Stimulated activated memory B cell treated with anti-CD40 and anti-IgM and Interleukin-4, amounts not matched to agents 10 μg/mL and 1 μg/mL and 100 μg/mL, for 72 hours (primary cell): ENCODE results near the gene HS6ST2.
"Not testable (repeated sequence)": the region's sequence is repeated elsewhere in the genome, so short reads cannot be mapped to it uniquely, and the experiment has no call there.

Source experiments
- ATAC-seq: fragments of 150-1000 bp; cut with Tn5 transposase; 2 replicates; pipeline ENCODE4 v1.10.0; 2021
- H3K27ac Mint-ChIP-seq: one replicate; pipeline ENCODE4 v1.8.0; 2022; ENCODE audit warnings: mild to moderate bottlenecking, mixed read lengths
- H3K27me3 Mint-ChIP-seq: one replicate; pipeline ENCODE4 v1.8.0; 2022; ENCODE audit warnings: mixed read lengths
- H3K36me3 Mint-ChIP-seq: one replicate; pipeline ENCODE4 v1.8.0; 2022; ENCODE audit warnings: mixed read lengths
- H3K4me1 Mint-ChIP-seq: one replicate; pipeline ENCODE4 v1.8.0; 2022; ENCODE audit warnings: mixed read lengths
- H3K4me3 Mint-ChIP-seq: one replicate; pipeline ENCODE4 v1.8.0; 2022; ENCODE audit warnings: mild to moderate bottlenecking, moderate library complexity, mixed read lengths
- H3K9me3 Mint-ChIP-seq: one replicate; pipeline ENCODE4 v1.8.0; 2022; ENCODE audit warnings: mixed read lengths

The HS6ST2 gene

DNA sequence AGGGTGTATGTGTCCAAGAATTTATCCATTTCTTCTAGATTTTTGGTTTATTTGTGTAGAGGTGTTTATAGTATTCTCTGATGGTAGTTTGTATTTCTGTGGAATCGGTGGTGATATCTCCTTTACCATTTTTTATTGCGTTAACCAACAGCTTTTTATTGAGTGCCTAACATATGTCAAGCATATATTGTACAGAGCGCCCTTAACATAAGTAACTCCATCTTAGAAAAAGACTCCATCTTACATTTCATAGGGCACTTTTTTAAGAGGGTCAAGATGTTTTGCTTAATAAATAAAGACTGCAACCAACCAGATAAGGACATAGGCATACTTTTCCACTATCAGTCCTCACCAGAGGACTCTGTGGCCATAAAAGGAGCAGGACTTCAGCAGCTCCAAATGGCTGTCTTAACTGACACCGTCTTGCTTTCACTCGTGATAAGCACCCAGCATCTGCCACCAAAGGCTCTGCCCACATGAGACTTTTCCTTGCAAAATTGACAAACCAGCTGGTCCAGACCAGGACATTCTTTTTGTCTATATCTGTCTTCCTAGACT lies 75.0 kb downstream of the HS6ST2 start:
- Mint-ChIP-seq H3K4me1 (no peaks in the 10 kb centered on the region), H3K9me3 (peaks cover 3% of the 10 kb centered on the region), H3K4me3 (no peak overlapping the region), H3K27me3 (no peaks in the 10 kb centered on the region), H3K36me3 (no peaks in the 10 kb centered on the region), H3K27ac (no peak overlapping the region)
- no peak for ATAC-seq

DNA sequence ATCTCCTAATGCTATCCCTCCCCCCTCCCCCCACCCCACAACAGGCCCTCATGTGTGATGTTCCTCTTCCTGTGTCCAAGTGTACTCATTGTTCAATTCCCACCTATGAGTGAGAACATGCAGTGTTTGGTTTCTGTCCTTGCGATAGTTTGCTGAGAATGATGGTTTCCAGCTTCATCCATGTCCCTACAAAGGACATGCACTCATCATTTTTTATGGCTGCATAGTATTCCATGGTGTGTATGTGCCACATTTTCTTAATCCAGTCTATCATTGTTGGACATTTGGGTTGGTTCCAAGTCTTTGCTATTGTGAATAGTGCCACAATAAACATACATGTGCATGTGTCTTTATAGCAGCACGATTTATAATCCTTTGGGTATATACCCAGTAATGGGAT lies 77.7 kb downstream of the HS6ST2 start:
- not testable (repeated sequence) for H3K27ac Mint-ChIP-seq, ATAC-seq, H3K9me3 Mint-ChIP-seq, H3K4me3 Mint-ChIP-seq, H3K27me3 Mint-ChIP-seq, H3K4me1 Mint-ChIP-seq, H3K36me3 Mint-ChIP-seq

DNA sequence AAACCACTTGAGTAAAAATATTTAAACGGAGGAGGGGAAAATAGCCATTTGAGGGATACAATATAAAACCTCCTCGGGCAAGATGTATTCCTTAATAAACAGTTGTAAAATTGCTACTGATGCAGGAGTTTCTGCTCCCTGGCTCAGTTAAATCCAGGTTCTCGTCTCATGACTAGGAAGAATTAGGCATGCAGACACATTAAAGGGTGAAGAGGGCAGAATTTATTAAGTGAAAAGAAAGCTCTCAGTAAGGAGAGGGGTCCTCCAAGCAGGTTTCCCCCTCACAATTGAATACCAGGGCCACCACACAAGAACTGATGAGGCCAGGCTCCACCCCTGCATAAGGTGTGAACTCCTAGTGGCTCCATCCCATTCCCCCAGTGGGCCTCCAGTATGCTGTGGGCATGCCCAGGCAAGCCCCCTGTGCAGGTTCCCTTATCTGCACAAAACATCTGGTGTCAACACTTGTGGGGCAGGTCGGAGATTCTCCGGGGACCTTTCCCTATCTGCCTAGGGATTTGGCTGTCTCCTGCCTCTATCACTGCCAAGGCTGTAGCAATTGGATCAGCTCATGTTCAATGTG lies 80.4 kb downstream of the HS6ST2 start:
- Mint-ChIP-seq H3K9me3 (no peaks in the 10 kb centered on the region), H3K27ac (no peak overlapping the region), H3K4me1 (no peaks in the 10 kb centered on the region), H3K4me3 (no peak overlapping the region), H3K27me3 (no peaks in the 10 kb centered on the region), H3K36me3 (no peaks in the 10 kb centered on the region)
- ATAC-seq = no peak

DNA sequence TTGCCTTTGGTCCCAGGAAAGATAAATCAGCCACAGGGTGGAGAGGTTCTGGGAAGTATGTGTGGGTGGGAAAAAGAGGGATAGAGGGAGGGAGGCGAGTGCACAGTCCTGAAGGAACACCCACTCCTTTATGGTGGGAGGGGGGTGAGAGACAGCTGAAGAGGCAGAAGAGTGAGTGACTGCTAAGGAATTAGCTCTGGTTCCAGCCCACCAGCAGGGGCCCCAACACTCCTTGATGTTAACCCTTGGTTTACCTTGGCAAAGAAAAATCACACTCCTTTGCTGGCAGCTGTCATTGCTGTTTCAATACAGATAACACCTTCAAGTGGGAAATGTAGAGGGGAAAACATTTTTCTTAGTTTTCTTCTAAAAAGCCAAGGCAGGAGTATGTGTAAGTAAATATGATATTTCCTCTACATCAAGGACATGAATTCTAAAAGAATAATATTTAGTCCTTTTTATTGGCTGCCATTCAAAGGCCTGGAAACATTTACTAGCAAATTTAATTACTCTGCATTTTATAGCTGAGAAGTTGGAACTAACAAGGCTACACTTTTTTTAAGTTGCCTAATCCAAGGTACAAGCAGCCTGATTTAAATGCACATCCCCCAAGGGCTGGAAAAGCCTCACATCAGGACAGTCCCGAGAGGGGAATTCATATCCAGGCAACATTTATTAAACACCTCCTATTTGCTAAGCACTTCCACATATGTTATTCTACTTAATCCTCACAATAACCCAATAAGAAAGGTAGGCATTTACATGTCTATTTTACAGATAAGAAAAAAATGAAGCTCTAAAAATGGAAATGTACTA lies 81.7 kb downstream of the HS6ST2 start:
- no peak for ATAC-seq
- Mint-ChIP-seq H3K27me3 (no peaks in the 10 kb centered on the region), H3K4me3 (no peak overlapping the region), H3K4me1 (no peaks in the 10 kb centered on the region), H3K9me3 (no peaks in the 10 kb centered on the region), H3K27ac (no peak overlapping the region), H3K36me3 (no peaks in the 10 kb centered on the region)

DNA sequence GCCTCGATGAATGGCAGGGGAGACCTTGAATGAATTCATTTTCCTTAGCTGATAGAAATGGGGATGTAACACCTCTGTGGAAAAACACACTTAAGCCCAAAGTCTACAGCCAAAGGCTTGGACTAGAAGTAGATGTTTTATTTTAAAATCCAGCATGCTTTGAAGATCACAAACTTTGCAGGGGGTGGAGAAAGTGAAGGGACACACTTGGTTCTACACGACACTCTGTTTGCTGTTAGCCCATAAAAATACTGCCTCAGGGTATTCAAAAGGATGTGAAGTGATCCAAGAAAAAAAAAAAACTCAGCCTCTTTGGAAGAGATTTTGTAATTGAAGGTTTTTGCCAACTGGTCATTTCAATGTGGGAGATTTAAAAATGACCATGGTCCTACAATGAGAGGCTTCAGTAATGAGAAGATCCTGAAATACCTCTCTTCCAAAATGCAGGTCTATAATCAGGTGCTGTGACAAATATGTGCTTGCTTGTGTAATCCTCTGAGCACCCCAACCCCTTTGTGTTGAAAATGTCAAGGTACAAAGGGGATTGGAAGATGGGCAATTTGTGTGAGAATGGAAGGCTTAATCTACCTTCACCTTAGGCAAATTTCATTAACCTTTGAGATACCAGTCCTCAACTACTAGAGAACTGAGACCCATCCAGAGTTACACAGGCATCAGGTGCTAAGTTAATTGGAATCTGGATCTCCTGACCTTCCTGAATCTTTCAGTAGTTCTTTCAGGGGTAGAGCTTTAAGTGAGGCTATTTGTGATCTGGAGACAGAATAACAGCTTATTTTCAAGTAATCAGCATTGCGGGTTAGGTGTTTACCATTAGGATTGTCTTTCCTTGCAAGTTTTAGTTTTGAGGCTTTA lies 82.5 kb downstream of the HS6ST2 start:
- ATAC-seq = no peak
- no peak overlapping the region for H3K4me3 Mint-ChIP-seq
- H3K9me3 Mint-ChIP-seq = no peaks in the 10 kb centered on the region
- H3K4me1 Mint-ChIP-seq = no peaks in the 10 kb centered on the region
- H3K36me3 Mint-ChIP-seq = no peaks in the 10 kb centered on the region
- no peaks in the 10 kb centered on the region for H3K27me3 Mint-ChIP-seq
- H3K27ac Mint-ChIP-seq = no peak overlapping the region

DNA sequence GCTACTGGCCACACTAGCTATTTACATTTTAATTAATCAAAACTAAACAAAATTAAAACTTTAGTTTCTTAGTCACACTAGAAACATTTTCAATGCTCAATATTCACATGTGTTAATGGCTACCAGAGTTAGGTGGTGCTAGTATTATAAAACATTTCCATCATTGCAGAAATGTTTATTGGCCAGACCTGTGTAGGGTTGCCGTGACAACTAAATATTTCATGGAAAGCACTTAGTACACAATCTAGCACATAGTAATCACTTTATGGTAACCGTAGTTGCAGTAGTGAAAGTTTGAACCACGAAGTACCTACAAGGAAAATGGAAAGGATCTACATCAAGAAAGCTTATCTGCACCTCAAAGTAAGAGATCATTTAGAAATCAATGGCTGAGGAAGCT lies 95.9 kb downstream of the HS6ST2 start:
- no peak for ATAC-seq
- H3K36me3 Mint-ChIP-seq = no peaks in the 10 kb centered on the region
- H3K4me1 Mint-ChIP-seq = no peaks in the 10 kb centered on the region
- peaks cover 5% of the 10 kb centered on the region for H3K9me3 Mint-ChIP-seq
- no peak overlapping the region for H3K4me3 Mint-ChIP-seq
- no peaks in the 10 kb centered on the region for H3K27me3 Mint-ChIP-seq
- no peak overlapping the region for H3K27ac Mint-ChIP-seq

DNA sequence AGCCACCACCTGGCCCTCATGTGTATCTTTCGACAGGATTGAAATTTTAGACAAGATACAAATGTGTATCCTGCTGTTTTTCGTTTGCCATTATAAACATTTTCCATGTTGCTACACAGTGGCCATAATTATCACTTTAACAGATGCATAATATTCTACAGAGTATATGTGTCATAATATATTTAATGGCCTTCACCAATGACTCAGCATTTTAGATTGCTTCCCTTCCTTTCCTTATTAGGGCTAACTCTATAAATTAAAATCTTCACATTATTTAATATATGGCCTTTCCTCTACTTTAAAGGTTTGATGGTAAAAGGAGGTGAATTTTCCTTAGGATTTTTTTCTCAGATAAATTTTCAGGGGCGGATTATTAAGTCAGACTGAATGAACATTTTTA lies 97.4 kb downstream of the HS6ST2 start:
- H3K4me3 Mint-ChIP-seq = no peak overlapping the region
- H3K4me1 Mint-ChIP-seq = no peaks in the 10 kb centered on the region
- peaks cover 6% of the 10 kb centered on the region for H3K9me3 Mint-ChIP-seq
- H3K27ac Mint-ChIP-seq = no peak overlapping the region
- H3K36me3 Mint-ChIP-seq = no peaks in the 10 kb centered on the region
- no peak for ATAC-seq
- no peaks in the 10 kb centered on the region for H3K27me3 Mint-ChIP-seq

DNA sequence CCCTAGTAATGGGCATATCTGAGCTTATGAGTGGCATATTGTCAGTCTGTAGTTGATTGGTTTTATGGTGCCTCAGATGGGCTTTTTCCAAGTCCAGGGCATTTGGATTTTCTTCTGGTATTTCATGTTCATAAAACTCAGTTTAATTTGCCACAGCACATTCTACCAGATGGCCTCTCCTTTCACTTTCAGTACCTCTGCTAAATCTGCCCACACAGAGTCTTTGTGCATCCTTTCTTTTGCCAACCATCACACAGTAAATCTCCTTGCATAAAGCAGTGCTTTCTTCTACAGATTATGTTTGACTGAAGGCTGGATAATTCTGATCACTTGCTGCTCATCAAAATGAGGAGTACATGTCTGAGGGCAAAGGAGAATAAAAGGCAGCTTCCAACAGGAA lies 98.2 kb downstream of the HS6ST2 start:
- no peaks in the 10 kb centered on the region for H3K36me3 Mint-ChIP-seq
- H3K27ac Mint-ChIP-seq = no peak overlapping the region
- H3K9me3 Mint-ChIP-seq = peaks cover 6% of the 10 kb centered on the region
- no peaks in the 10 kb centered on the region for H3K27me3 Mint-ChIP-seq
- no peaks in the 10 kb centered on the region for H3K4me1 Mint-ChIP-seq
- ATAC-seq = no peak
- H3K4me3 Mint-ChIP-seq = no peak overlapping the region

DNA sequence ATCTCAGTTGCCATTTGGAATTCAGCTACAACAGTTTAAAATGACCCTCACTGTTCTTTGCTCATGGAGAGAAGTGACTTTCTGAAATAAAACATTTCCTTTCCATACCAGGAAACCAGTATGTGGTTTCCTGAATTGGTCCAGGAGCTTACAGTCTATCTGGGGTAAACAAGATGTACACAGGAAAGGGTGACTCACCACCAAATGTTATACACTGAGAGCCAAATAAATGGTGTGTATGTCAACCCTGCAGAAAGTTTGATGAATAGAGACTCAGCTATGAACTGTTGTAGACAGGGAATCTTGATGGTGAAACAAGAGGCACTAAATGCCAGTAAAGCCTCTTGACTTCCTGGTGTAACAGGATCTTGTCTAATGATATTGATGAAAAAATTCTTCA lies 100.4 kb downstream of the HS6ST2 start:
- Mint-ChIP-seq H3K27me3 (no peaks in the 10 kb centered on the region), H3K27ac (no peak overlapping the region), H3K36me3 (no peaks in the 10 kb centered on the region), H3K9me3 (peaks cover 6% of the 10 kb centered on the region), H3K4me3 (no peak overlapping the region), H3K4me1 (no peaks in the 10 kb centered on the region)
- no peak for ATAC-seq

DNA sequence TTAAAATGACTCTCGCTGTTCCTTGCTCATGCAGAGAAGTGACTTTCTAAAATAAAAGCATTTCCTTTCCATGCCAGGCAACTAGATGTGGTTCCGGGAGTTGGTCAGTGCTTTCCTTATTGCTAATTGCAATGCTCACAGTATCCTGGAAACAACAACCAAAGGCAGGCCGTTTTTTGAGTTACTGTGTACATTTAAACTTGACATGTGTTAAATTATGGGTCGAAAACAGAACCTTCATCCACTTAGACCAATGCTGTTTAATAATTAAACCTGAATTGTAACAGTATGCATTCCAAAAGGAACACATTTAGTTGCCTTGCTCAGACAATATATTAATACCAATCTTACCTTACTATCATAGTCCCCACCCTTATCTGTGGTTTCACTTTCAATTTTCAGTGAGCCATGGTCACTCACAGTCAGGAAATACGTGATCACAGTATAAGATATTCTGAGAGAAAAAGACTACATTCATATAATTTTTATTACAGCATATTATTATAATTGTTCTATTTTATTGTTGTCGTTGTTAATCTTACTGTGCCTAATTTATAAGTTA lies 102.6 kb downstream of the HS6ST2 start:
- Mint-ChIP-seq H3K4me1 (no peaks in the 10 kb centered on the region), H3K9me3 (peaks cover 6% of the 10 kb centered on the region), H3K4me3 (no peak overlapping the region), H3K36me3 (no peaks in the 10 kb centered on the region), H3K27me3 (no peaks in the 10 kb centered on the region), H3K27ac (no peak overlapping the region)
- ATAC-seq = no peak

DNA sequence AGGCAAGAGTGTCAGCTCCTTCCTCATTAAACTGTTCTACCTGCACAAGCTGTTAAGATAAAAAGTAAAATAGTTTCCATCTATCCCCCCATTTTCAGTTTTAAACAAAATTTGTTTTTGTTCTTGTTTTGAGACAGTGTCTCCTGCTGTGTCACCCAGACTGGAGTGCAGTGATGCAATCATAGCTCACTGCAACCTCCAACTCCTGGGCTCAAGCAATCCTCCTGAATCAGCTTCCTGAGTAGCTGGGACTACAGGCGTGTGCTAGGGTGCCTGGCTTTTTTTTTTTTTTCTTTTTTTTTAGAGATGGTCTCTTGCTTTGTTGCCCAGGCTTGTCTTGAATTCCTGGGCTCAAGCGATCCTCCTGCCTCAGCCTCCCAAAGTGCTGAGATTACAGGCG lies 105.4 kb downstream of the HS6ST2 start:
- H3K9me3 Mint-ChIP-seq = peaks cover 2% of the 10 kb centered on the region
- no peaks in the 10 kb centered on the region for H3K36me3 Mint-ChIP-seq
- H3K4me1 Mint-ChIP-seq = no peaks in the 10 kb centered on the region
- H3K27ac Mint-ChIP-seq = no peak overlapping the region
- no peaks in the 10 kb centered on the region for H3K27me3 Mint-ChIP-seq
- no peak for ATAC-seq
- no peak overlapping the region for H3K4me3 Mint-ChIP-seq

DNA sequence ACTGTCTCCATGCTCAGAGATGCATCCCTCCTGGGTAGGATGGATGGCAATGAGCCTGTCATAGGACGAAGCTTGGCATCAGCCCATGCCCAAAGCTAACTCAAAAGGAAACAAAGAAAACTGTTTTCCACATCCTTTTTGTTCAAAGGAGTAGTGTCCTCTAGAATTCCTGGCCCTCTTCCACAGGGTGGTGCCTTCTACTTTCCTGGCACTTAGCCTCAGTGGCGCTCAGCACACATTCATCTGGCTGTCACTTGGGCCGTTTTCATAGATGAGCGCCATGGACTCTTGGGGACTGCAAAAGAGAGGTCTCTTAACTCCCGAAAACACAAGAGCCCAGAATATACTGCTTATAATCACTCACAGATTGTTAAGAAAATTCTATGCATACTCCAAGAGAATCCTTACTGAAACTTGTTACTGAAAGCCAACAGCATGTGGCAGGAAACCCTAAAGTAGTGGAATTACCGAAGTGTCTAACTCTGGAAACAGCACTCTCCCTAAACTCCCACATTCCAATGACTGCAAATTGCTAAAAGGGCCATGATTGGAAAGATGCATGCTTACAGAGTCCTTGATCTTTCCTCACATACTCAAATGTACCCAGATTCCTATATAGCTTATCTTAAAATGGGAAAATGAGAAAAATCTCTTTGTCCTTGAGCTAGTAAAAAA lies 110.0 kb downstream of the HS6ST2 start:
- no peaks in the 10 kb centered on the region for H3K4me1 Mint-ChIP-seq
- H3K36me3 Mint-ChIP-seq = no peaks in the 10 kb centered on the region
- no peak overlapping the region for H3K27ac Mint-ChIP-seq
- no peak overlapping the region for H3K4me3 Mint-ChIP-seq
- no peaks in the 10 kb centered on the region for H3K9me3 Mint-ChIP-seq
- no peaks in the 10 kb centered on the region for H3K27me3 Mint-ChIP-seq
- ATAC-seq = no peak

DNA sequence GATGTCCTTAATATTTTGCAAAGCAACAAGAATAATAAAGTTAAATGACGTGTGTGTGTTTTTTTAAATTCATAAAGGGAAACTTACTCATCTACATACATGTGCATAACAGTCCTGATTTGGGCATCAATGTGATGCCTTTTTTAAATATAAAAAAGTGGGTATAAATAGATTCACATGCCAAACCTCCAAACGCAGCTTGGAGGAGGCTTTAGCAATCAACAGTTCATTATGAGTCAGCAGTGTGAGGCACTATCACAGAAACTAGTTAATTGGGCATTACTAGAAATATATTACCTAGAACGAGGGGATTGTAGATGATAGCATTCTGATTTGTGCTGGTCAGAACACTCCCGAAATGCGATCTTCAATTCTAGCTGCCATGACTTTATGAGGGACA lies 115.1 kb downstream of the HS6ST2 start:
- no peak for ATAC-seq

DNA sequence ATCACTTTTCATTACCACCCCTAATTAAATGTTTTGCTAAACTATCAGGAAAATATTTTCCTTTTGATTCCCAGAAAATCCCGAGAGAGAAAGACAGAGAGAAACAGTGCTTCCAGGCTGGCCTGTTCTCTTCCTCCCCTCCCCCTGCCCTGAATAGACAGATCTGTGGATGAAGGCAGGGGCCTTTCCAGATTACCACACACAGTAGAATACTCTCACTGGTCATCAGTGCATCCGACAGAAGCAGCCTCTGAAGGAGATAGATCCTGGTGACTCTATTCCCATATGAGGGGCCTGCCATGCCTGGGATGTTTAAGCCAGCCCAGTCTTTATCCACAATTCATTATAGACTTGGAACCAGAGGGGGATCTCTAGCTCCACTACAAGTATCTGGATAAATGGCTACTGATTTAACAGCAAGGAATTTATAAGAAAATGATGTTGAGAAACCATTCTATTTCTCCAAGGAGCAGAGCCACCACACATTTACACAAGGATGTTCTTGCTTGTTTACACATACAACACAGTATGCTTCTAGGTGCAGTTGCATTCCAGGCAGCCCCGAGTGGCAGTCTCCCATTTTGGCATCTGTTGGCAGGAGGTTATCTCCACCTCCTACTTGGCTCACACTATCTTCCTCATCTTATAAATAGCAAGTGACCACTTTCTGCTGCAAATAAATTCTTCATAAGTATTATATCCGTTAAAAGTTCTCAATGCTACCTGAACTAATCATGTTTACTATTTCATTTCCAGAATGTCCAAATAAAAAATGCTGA lies 115.8 kb downstream of the HS6ST2 start:
- Mint-ChIP-seq H3K4me3 (no peak overlapping the region), H3K27ac (no peak overlapping the region), H3K9me3 (no peaks in the 10 kb centered on the region), H3K4me1 (no peaks in the 10 kb centered on the region), H3K36me3 (no peaks in the 10 kb centered on the region), H3K27me3 (no peaks in the 10 kb centered on the region)
- ATAC-seq = no peak

More for the DNA sequence above, 115.1 kb downstream of the HS6ST2 start:
- H3K27ac Mint-ChIP-seq = no peak overlapping the region
- no peaks in the 10 kb centered on the region for H3K27me3 Mint-ChIP-seq
- H3K4me1 Mint-ChIP-seq = no peaks in the 10 kb centered on the region
- H3K4me3 Mint-ChIP-seq = no peak overlapping the region
- no peaks in the 10 kb centered on the region for H3K36me3 Mint-ChIP-seq
- H3K9me3 Mint-ChIP-seq = no peaks in the 10 kb centered on the region
